Esophagus squamous epithelium (tissue), 4 donors: ENCODE results near the gene C12orf56.

ENCODE experiments used
- CTCF ChIP-seq, 6 experiments: fragments of 450-650 bp in 4 of 6; fragments of 200-600 bp in 2 of 6; sonication (generic) in 2 of 6; IDR thresholded peaks; one replicate each; pipeline ENCODE4 v1.5.1; 2016 to 2019; ENCODE audit warnings: antibody characterized with exemption in 6 of 6, mild to moderate bottlenecking in 4 of 6, moderate library complexity in 4 of 6
- POLR2A ChIP-seq, 4 donors: fragments of 450-650 bp; IDR thresholded peaks; one replicate each; pipeline ENCODE4 v1.6.1; 2017; ENCODE audit warnings: antibody characterized with exemption in 4 of 4, mild to moderate bottlenecking in 4 of 4, moderate library complexity in 3 of 4

- no peak for TF ChIP-seq POLR2A (IDR thresholded peaks at IDR 0.05)
- TF ChIP-seq CTCF (IDR thresholded peaks at IDR 0.05): no peak
Measured at GRCh38 chr12:64395739-64396138, 5.2 kb upstream of the C12orf56 start.
